GM18867 (cell line): Measurements from ENCODE around the gene DCTN2.

ENCODE experiments used
- ATAC-seq: cut with Tn5 transposase; IDR thresholded peaks from one replicate; pipeline ENCODE4 v1.9.1; 2021; ENCODE audit warnings: mild to moderate bottlenecking, moderate library complexity; ENCODE audit not compliant: unreplicated experiment

Gene DCTN2

DNA sequence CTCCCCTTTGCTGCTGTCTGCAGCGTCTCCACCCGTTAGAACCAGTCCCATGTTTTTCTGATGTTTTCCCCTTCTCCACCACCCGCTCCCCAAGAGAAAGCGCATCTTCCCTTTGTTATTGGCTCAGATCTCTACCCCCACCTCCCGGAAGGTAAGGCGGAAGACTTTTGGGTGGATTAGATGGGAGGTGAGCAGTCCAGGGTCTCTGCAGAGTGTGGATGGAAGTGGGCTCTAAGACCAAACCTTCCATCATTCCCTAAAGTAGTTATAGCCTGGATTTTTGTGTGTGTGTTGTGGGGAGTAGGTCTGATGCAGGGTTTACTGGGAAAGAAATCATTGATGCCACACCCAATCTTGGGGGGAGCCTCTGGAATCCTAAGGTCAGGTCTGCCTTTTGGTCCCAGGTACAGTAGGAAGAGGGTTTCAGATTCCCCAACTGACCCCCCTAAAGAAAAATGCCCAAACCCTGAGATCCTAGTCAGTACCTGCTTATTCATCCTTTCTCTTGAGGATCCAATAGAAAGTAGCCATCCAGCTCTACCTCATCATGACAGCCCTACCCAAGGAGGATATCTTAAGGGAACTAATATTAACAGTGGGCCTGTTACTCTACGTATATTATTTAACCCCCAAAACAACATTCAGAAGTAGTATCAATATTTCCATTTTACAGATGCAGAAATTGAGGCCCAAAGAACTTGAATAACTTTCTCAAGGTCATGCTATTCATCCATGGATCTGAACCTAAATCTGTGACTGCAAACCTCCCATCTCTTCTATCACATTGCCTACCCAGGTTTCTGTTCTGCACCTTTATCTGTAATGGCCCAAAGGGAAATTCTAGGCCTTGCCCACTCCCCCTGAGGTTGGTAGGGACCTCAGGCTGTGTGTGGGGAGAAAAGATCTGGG lies 3.9 kb upstream of the DCTN2 start:
- no peak for ATAC-seq

GRCh38 chr12:57549909-57550640 lies 3.1 kb upstream of the DCTN2 start, which contains the start of gene KIF5A:
Gene KIF5A, plus strand, starts transcription at chr12:57550044. Its CDS starts 228 bp downstream, at chr12:57550272.
- ATAC-seq, result no peak

DNA sequence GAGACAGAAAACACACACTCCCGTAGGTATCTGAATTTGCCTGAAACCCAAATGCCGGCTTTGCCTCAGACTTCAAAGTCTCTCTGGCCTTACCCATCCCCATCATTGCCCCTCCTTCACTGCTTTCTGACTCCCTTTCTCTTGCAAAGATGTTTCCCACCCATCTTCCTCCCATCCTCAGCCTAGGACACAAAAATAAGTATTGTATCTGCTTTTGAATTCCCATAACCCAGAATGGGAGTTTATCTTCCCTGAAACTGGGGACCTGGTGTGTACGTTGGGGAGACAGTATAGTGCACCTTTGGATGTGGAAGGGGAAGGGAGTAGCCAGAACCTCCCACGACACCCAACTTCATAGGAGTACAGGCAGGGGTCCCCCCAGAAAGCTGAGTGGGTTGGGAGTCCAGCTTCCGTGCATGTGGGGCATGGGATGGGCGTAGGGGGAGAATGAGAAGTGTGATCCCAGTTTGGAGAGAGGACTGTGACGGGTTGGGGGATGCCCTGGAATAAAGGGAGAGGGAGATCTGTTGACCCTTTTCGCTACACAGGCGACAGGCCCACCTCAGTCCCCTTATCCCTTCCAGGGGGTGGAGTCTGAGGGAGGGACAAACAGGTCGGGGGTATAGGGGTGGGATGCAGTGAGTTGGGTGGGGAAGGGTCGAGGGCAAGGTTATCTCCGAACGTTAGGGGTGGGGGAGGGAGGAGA lies 2.4 kb upstream of the DCTN2 start:
- no peak for ATAC-seq

- no peak for ATAC-seq
Measured at GRCh38 chr12:57548488-57548887, 1.5 kb upstream of the DCTN2 start.

- ATAC-seq, result no peak
Measured at GRCh38 chr12:57548013-57548315, 972 bp upstream of the DCTN2 start.

DNA sequence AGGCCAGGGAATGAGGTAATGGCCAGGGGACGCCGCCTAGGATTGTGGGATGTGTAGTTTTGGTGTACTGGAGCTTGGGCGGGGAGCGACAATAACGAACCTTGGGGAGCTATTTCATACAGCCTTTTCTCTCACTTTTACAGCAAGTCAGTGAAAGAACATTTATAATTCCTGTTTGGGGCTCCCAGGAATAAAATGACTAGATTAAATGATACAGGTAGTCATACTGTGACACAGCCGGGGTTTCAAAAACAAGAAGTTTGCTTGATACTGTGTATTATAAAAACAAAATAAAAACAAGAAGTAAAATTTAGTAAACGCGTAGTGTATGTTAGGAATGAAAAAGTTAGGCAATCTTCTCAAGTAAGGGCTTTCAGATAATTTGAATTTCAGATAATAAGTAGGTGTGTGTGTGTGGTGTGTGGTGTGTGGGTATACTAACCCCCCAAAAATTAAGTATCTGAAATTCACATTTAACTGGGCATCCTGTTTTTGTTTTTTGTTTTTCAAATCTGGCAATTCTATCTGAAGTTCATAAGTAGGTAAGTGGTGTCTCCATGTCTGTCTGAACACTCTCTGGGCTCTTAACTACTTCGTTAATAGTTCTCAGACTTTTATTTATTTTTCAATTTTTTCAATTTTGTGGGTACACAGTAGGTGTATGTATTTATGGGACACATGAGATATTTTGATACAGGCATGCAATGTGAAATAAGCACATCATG lies 458 bp upstream of the DCTN2 start:
- no peak for ATAC-seq

DNA sequence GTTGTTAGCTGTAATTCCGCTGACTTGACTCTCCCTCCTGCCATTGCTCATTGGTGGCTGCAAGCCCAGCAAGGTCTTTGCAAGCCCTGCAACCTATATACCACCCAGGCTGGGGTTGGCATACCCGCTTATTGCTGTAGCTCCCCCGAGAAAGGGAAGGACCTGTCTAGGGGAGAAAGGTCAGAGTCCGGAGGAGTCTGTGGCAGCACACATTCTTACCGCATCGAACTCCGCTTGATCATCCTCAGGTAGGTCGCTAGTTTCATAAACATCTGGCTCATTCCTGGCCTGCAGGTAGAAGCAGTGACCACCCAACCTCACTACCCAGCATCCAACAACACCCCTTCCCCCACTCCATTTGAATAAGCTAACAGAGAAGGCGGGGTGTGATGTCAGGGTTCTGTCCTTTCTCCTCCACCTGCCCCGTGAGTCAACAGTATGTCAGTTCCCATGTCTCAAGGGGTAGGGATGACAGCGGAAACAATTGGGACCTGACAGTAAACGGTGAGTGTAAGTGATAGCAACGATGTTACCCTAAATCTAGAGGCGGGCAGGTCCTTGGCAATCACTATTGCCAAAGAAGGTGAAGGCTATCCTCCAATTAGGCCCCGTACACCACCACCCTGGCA lies 1.1 kb downstream of the DCTN2 start:
- ATAC-seq, result no peak

- no peak for ATAC-seq
Measured at GRCh38 chr12:57543581-57543980, 3.4 kb downstream of the DCTN2 start.

DNA sequence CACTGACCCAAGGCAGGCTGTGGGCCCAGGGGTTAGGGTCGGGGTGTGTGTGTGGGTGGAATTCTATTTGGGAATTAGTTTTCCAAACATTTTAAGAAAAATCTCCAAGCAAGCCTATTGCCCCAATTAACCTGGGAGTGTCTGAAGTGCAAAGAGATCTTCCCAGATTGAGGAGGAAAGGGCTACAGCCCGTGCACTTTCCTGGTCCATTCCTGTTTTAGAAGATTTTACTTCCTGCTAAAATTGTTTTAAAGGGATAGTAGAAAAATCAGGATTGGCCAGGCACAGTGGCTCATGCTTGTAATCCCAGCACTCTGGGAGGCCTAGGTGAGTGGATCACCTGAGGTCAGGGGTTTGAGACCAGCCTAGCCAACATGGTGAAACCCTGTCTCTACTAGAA lies 5.3 kb downstream of the DCTN2 start:
- ATAC-seq, result no peak

DNA sequence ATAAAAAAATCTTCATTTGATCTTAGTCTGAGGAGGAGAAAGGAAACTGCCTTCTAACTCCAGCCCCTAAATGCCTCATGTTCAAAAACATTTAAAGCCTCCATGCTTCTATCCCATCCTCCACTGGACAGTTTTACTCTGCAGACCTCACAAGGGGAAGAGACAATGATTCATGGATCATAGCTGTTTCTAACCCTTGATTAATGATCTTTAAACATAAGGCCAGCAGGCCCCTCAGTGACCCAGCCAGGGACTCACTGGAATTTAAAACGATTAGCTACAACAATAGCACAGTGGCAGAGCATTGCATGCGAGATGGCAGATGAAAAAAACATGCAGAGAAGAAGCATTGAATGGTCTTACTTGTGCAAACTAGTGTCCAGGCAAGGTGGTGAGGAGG lies 6.0 kb downstream of the DCTN2 start:
- ATAC-seq, result no peak

DNA sequence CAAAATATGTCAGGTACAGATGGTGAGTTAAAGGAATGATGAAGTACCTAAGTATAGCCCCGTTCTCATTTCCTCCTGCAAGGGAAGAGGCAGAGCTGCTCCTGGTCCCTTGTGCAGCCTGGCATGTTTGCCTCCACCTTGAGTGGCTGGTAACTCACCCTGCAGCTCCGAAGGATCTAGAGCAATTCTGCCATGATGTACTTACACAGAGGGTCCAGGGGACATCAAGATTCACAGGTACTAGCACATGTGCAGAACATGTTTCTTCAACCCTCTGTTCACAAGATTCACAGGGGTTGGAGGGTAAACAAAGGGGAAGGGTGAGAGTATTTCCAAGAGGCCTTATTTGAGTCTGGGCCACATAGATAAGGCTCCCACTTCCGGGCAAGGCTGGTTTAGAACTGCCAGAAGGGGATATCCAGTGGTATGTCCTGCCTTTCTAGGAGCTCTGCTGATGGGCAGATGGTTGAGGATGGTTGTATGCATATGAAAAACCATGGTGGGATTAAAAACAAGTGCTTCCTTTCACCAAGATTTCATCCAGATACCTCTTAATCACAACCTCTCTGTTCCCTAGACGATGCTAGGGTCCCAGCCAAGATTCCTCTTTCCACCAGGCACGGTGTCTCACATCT lies 7.7 kb downstream of the DCTN2 start:
- no peak for ATAC-seq

GRCh38 chr12:57536597-57536942 lies 10.4 kb downstream of the DCTN2 start:
- no peak for ATAC-seq

GRCh38 chr12:57535764-57536596 lies 11.0 kb downstream of the DCTN2 start:
- ATAC-seq, result no peak

- ATAC-seq, result no peak
Measured at GRCh38 chr12:57534991-57535543, 11.9 kb downstream of the DCTN2 start.

GRCh38 chr12:57534250-57534649 lies 12.7 kb downstream of the DCTN2 start:
- ATAC-seq, result no peak

- no peak for ATAC-seq
Measured at GRCh38 chr12:57533108-57533507, 13.9 kb downstream of the DCTN2 start.

DNA sequence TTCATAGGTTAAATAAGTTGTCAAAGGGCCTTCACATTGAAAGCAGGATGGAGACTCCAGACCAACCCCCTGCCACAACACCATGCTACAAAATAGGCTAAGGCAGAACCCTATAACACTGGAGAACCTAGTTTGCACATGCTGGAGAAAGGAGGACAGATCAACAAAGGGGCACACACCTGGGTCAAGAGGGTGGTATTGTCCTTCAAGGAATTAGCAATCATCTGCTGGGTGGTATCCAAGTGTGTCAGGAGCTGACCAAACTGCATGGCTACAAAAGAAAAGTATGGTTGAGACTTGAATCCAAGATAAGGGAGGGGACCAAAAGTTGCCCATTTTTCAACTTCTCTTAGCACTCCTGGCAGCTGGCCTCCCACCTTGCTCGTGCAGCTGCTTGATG lies 15.2 kb downstream of the DCTN2 start:
- no peak for ATAC-seq

DNA sequence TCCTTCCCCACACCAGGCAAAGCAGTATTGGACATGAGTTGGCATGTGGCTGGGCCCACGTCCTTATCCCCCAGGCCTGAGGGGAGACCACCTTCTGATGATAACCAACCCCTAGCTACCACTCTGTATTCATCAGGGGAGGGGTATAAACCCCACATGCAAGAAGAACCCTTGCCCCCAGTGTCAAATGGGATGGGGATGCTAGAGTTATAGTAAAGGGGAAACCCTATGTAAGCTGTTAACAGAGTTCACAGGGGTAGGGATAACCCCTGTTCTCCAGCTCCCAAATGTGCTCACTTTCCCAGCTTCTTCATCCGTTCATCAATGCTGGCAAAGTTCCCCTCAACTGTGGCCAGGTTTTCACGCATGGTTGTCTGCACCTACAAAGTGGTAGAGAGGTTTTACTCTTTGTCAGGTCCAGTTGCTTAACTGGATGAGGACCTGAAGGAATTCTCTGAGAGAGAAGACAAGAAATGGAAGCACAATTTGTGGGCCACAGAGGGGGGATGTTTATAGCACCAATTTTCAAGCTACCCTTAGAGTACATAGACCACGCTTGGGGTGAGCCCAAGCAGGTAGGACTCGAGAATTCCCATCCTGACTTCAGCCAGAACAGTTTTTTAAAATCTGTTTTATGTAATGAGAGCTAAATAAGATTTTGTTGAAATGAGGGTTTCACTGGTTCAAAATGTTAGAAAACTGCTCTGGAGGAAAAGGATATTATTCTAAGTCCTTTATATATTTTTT lies 16.4 kb downstream of the DCTN2 start:
- ATAC-seq, result no peak
